ENCODE measurements around the gene SIL1. TPM values are rescaled to one million over a fixed set of nuclear protein-coding genes. Genes with fewer than 3 reads are reported as not detected.
A peak's percentile ranks its signal among the peaks of the same experiment; 100 is the strongest.

The SIL1 gene
- total and polyA plus RNA-seq, 9 of the 15 experiments (the other 6 are each of a cell fraction or from before 2014, with no cell fraction given) = 1.3 to 30.5 (median 18.1) TPM

DNA sequence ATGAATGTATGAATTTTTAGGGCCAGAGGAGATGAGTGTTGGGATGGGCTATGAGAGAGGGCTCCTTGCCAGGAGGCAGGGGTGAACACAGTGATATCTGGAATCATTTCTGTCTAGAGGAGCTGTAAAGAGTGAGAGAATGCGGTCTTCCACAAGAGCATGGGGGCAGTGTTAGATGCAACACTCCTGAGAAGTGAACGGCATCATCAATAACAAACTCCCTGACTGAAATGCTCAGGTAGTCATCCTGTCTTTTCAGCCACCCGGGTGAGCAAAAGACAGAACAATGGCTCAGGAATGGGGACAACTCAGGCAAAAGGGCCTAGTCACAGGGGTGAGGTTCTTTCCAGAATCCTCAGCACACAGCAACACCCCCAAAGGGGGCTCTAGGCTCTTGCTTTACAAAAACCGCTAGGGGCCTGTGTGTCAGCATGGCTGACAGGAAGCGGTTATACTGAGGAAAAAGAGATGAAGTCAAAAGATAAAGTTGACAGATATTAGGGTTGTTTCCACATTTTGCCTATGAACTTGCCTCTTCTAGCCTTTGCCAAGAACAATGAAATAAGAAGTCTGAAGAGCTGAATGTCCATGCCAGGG lies 218.4 kb downstream of the SIL1 start (continued):
- TF ChIP-seq ELF2 (CRISPR knock-in tag; IDR thresholded peaks at IDR 0.05) (no peak), MECOM (CRISPR knock-in tag; IDR thresholded peaks at IDR 0.05) (no peak), CHCHD3 (CRISPR knock-in tag; IDR thresholded peaks at IDR 0.05) (no peak), RAD21 (CRISPR knock-in tag; conservative IDR thresholded peaks at IDR 0.05 in 1 of 2, IDR thresholded peaks at IDR 0.05 in 1 of 2) (0 out of 4 replicates have a peak, but pooled peaks of 1 of the 2 experiments have one; percentile 15), FOS (IDR thresholded peaks at IDR 0.05; ENCODE audit: extremely low read depth, insufficient read length) (no peak), IFI16 (CRISPR knock-in tag; IDR thresholded peaks at IDR 0.05) (no peak), ZNF695 (CRISPR knock-in tag; IDR thresholded peaks at IDR 0.05) (0 out of 2 replicates have a peak, but pooled peaks have one; percentile 21), HIVEP1 (CRISPR knock-in tag; IDR thresholded peaks at IDR 0.05) (no peak), ZNF224 (CRISPR knock-in tag; IDR thresholded peaks at IDR 0.05) (no peak), XRCC5 (IDR thresholded peaks at IDR 0.05; ENCODE audit: low read depth, low read length) (no peak)
- TF ChIP-seq, protein P1, sequence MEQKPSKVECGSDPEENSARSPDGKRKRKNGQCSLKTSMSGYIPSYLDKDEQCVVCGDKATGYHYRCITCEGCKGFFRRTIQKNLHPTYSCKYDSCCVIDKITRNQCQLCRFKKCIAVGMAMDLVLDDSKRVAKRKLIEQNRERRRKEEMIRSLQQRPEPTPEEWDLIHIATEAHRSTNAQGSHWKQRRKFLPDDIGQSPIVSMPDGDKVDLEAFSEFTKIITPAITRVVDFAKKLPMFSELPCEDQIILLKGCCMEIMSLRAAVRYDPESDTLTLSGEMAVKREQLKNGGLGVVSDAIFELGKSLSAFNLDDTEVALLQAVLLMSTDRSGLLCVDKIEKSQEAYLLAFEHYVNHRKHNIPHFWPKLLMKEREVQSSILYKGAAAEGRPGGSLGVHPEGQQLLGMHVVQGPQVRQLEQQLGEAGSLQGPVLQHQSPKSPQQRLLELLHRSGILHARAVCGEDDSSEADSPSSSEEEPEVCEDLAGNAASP (IDR thresholded peaks at IDR 0.05) = no peak
- TF ChIP-seq, protein P2, sequence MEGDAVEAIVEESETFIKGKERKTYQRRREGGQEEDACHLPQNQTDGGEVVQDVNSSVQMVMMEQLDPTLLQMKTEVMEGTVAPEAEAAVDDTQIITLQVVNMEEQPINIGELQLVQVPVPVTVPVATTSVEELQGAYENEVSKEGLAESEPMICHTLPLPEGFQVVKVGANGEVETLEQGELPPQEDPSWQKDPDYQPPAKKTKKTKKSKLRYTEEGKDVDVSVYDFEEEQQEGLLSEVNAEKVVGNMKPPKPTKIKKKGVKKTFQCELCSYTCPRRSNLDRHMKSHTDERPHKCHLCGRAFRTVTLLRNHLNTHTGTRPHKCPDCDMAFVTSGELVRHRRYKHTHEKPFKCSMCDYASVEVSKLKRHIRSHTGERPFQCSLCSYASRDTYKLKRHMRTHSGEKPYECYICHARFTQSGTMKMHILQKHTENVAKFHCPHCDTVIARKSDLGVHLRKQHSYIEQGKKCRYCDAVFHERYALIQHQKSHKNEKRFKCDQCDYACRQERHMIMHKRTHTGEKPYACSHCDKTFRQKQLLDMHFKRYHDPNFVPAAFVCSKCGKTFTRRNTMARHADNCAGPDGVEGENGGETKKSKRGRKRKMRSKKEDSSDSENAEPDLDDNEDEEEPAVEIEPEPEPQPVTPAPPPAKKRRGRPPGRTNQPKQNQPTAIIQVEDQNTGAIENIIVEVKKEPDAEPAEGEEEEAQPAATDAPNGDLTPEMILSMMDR (IDR thresholded peaks at IDR 0.05 in 2 of 3, conservative IDR thresholded peaks at IDR 0.05 in 1 of 3; ENCODE audit: insufficient read depth in 2 of 3, low read depth in 1 of 3, low read length in 3 of 3) = 0 out of 6 replicates have a peak, but pooled peaks of 1 of the 3 experiments have one; percentile 1
- TF ChIP-seq, protein P3, sequence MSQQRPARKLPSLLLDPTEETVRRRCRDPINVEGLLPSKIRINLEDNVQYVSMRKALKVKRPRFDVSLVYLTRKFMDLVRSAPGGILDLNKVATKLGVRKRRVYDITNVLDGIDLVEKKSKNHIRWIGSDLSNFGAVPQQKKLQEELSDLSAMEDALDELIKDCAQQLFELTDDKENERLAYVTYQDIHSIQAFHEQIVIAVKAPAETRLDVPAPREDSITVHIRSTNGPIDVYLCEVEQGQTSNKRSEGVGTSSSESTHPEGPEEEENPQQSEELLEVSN (IDR thresholded peaks at IDR 0.05; ENCODE audit: borderline replicate concordance in 1 of 2, extremely low read depth in 1 of 2, insufficient read depth in 1 of 2, insufficient read length in 1 of 2, low read depth in 1 of 2, low read length in 1 of 2, poor library complexity in 1 of 2, severe bottlenecking in 1 of 2) = no peak
